Activated B cell treated with CpG ODN at 0.5 μM for 24 hours (primary cell): ENCODE data around the gene C16orf96. TPM values are rescaled to one million over a fixed set of nuclear protein-coding genes. Genes with fewer than 3 reads are reported as not detected.

Source experiments
- ATAC-seq: fragments of 200-7000 bp; cut with Tn5 transposase; one replicate; pipeline ENCODE4 v1.10.0; 2021; ENCODE audit warnings: low read depth, mild to moderate bottlenecking, moderate library complexity
- CTCF ChIA-PET: fragments of 350-600 bp; sonication (Branson Sonifier 250); formaldehyde crosslinking; loops from one replicate; lab custom pipeline; 2021; ENCODE audit warnings: antibody characterized with exemption; lab: Charles Lee
- POLR2A ChIA-PET: fragments of 350-600 bp; sonication (Branson Sonifier 250); formaldehyde crosslinking; loops from one replicate; lab custom pipeline; 2021; ENCODE audit warnings: antibody characterized with exemption; lab: Charles Lee
- DNase-seq: peaks from one replicate; pipeline ENCODE4 v3.0.0; 2022
- H3K27ac Mint-ChIP-seq: one replicate; pipeline ENCODE4 v1.8.0; 2020; ENCODE audit warnings: mixed read lengths
- H3K27me3 Mint-ChIP-seq: one replicate; pipeline ENCODE4 v1.8.0; 2021; ENCODE audit warnings: mixed read lengths
- H3K36me3 Mint-ChIP-seq: one replicate; pipeline ENCODE4 v1.8.0; 2021; ENCODE audit warnings: low read depth, mixed read lengths
- H3K4me1 Mint-ChIP-seq: one replicate; pipeline ENCODE4 v1.8.0; 2021; ENCODE audit warnings: mixed read lengths
- H3K4me3 Mint-ChIP-seq: one replicate; pipeline ENCODE4 v1.8.0; 2020; ENCODE audit warnings: mild to moderate bottlenecking, mixed read lengths
- H3K9me3 Mint-ChIP-seq: one replicate; pipeline ENCODE4 v1.8.0; 2020; ENCODE audit warnings: mixed read lengths
- intact Hi-C: fragments of 100-400 bp; cut with micrococcal nuclease; formaldehyde crosslinking; loops from one replicate; pipeline ENCODE4 v1.15.1; 2024
- total RNA-seq: library from RNA; stranded (reverse); gene quantifications from 2 replicates; pipeline ENCODE4 v1.2.3, GENCODE V29; 2022
- TF ChIP-seq, protein P1 (sequence below): fragments of 200-600 bp; IDR thresholded peaks from one replicate; pipeline ENCODE4 v1.8.0; 2022; ENCODE audit warnings: antibody characterized with exemption, mild to moderate bottlenecking

C16orf96 gene
- total RNA-seq, 1 donor from 2014 or later, result 0.13 TPM

DNA sequence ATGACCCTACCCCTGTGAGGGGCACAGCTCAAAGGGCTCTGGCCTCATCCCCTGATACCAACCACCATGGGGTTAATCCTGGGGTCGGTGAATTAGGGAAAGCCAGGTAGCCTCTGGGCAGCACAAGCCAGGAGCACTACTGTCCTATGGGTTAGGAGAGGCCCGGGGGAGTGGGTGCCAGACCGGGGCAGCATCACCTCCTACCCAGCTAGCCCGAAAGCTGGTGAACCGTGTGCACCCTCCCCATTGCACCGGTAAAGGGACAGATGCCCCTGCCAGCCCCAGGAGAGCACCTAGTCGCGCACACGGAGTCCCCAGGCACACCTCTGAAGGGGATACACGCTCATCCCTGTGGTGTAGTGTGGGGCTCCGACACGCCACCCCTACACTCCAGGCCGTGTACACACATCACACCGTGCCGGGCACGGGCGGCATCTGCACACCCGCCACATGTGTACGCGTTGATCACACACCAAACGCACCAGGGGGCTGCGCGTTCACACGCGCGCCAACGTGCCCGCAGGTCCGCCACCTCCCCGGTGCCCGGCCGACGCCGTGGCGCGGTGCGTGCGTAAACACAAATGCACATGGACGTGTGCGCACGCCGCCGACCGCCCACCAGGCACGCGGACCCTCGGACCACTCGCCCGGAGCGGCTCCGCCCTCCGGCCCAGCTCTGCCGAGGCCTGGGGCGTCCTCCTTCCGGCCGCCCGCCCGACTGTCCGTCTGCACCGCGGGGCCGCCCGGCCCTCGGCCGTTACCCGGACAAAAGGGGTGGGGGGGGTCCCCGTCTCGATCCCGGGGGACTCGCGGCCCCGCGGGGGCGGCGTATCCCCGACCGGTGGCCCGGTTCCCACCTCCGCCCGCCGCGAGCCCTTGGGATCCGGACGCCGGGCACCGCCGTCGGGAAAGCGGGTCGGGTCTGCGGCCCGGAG lies 57.8 kb downstream of the C16orf96 start:
- no peaks in the 10 kb centered on the region for H3K9me3 Mint-ChIP-seq
- DNase-seq (peak; percentile 43), ATAC-seq (no peak)
- H3K27me3 Mint-ChIP-seq, result no peaks in the 10 kb centered on the region
- no peak overlapping the region for H3K27ac Mint-ChIP-seq
- peaks cover 33% of the 10 kb centered on the region for H3K4me1 Mint-ChIP-seq
- intact Hi-C loops, result loop anchor here (2.0 kb wide), 1 partner anchor 75 kb away; the partner anchor contains the start of gene CDIP1
- CTCF ChIA-PET, result interaction anchor here (1.5 kb wide), 1 partner anchor 107 kb away, joined by 4 read pairs; no protein-coding TSS in a partner anchor
- POLR2A ChIA-PET, result interaction anchor here (1.0 to 4.7 kb wide), 2 partner anchors 11 to 75 kb away, joined by 3 to 51 read pairs; partner anchors contain the start of genes CDIP1 and MGRN1
- H3K36me3 Mint-ChIP-seq, result peaks cover 4% of the 10 kb centered on the region
- TF ChIP-seq, protein P1, sequence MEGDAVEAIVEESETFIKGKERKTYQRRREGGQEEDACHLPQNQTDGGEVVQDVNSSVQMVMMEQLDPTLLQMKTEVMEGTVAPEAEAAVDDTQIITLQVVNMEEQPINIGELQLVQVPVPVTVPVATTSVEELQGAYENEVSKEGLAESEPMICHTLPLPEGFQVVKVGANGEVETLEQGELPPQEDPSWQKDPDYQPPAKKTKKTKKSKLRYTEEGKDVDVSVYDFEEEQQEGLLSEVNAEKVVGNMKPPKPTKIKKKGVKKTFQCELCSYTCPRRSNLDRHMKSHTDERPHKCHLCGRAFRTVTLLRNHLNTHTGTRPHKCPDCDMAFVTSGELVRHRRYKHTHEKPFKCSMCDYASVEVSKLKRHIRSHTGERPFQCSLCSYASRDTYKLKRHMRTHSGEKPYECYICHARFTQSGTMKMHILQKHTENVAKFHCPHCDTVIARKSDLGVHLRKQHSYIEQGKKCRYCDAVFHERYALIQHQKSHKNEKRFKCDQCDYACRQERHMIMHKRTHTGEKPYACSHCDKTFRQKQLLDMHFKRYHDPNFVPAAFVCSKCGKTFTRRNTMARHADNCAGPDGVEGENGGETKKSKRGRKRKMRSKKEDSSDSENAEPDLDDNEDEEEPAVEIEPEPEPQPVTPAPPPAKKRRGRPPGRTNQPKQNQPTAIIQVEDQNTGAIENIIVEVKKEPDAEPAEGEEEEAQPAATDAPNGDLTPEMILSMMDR, result no peak
- peak overlapping the region; percentile 81 for H3K4me3 Mint-ChIP-seq

DNA sequence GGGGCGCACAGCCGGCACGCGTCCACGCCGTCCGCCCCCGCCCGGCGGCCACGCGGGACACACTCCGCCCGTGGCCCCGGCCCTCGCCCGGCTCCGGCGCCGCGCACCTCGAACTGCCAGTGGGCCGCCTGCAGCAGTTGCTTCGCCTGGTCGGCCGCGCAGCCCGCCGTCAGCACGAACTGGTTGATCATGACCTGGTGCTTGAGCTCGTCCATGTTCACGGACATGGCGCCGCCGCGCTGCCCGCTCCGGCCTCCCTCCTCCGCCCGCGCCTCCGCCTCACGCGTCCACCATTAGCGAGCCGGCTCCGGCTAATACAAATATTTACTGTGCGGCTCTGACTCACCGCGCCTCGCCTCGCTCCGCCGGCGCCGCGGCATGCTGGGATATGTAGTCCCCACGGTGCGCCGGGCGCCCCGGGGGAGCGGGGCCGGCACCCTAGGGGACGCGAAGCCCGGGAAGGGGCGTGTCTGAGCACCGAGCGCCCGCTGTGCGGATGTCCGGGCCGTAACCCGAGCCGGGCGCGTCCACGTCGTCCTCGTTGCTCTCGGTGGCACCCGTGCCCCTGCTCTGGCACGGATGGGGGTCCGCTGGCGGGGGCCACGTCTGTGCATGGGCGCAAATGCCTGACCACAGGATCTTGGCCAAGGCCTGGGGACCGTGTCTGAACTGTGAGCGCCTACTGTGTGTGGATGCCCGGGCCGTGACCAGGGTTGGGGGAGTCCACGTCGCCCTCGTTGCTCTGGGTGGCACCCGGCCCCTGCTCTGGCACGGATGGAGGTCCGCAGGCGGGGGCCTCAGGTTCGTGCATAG lies 58.6 kb downstream of the C16orf96 start, which contains the start of gene UBALD1:
Gene UBALD1, minus strand, starts transcription at position 318 of the 813 bp plus-strand sequence. Its CDS starts 91 bp downstream, at position 227.
- H3K9me3 Mint-ChIP-seq, result no peaks in the 10 kb centered on the region
- ChIA-PET POLR2A (interaction anchor here (1.0 to 4.7 kb wide), 4 partner anchors 10 to 76 kb away, joined by 3 to 51 read pairs (median 8); partner anchors contain the start of genes CDIP1 and MGRN1), CTCF (interaction anchor here (1.5 to 3.0 kb wide), 3 partner anchors 10 to 109 kb away, joined by 4 to 21 read pairs (median 12); partner anchors contain the start of gene MGRN1)
- TF ChIP-seq, protein P1, result no peak
- peak; percentile 64 for ATAC-seq
- intact Hi-C loops, result loop anchor here (1.0 to 5.0 kb wide), 3 partner anchors 76 to 342 kb away; partner anchors contain the start of genes CDIP1, PAM16 and TFAP4
- peaks cover 2% of the 10 kb centered on the region for H3K36me3 Mint-ChIP-seq
- H3K27me3 Mint-ChIP-seq, result no peaks in the 10 kb centered on the region
- H3K4me3 Mint-ChIP-seq, result peak within 1 kb of the TSS; percentile 92
- DNase-seq, result peak; percentile 87
- peaks cover 33% of the 10 kb centered on the region for H3K4me1 Mint-ChIP-seq
- peak within 1 kb of the TSS; percentile 92 for H3K27ac Mint-ChIP-seq

DNA sequence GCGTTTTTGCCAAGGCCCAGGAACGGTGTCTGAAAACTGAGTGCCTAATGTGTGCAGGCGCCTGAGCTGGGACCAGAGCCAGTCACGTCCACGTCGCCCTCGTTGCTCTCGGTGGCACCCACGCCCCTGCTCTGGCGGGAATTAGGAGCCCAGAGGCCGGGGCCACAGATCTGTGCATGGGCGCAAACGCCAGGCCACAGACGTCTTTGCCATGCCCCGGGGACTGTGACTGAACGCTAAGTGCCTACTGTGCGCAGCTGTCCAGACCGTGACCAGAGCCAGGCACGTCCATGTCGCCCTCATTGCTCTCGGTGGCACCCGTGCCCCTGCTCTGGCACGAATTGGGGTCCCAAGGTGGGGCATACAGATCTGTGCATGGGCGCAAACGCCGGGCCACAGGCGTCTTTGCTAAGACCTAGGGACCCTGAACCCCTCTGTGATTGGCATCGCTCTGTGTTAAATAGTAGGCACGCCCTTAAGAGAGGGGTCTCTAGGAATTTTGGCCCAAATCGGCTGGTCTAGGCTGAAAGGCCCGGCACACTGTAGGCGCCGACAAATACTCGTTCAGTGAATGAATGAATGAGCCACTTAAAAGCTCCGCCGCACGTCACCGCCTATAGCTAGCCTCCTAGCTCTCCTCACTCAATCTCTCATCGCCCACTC lies 59.4 kb downstream of the C16orf96 start:
- CTCF ChIA-PET, result interaction anchor here (0.7 to 3.0 kb wide), 9 partner anchors 9 to 140 kb away, joined by 3 to 21 read pairs (median 6); partner anchors contain the start of genes ANKS3, DNAAF8, HMOX2 and MGRN1
- peak overlapping the region; percentile 92 for H3K4me3 Mint-ChIP-seq
- intact Hi-C loops, result loop anchor here (1.0 to 5.0 kb wide), 12 partner anchors 9 to 343 kb away; partner anchors contain the start of genes ANKS3, CDIP1, DNAAF8 and DNAJA3

More for the DNA sequence above, 59.4 kb downstream of the C16orf96 start:
- peak overlapping the region; percentile 92 for H3K27ac Mint-ChIP-seq
- H3K9me3 Mint-ChIP-seq, result no peaks in the 10 kb centered on the region
- POLR2A ChIA-PET, result interaction anchor here (0.5 to 4.7 kb wide), 20 partner anchors 9 to 427 kb away, joined by 3 to 51 read pairs (median 4); partner anchors contain the start of genes ANKS3, CDIP1, DNAAF8 and HMOX2
- no peaks in the 10 kb centered on the region for H3K27me3 Mint-ChIP-seq
- TF ChIP-seq, protein P1, result no peak
- ATAC-seq (no peak), DNase-seq (no peak)
- H3K4me1 Mint-ChIP-seq, result peaks cover 33% of the 10 kb centered on the region
- peaks cover 2% of the 10 kb centered on the region for H3K36me3 Mint-ChIP-seq
